Transverse colon (tissue), 3 donors: ENCODE measurements around the gene MMP25.

Experiments used
- CTCF ChIP-seq, 5 experiments: fragments of 200-600 bp in 3 of 5; fragments of 450-650 bp in 2 of 5; sonication (generic) in 3 of 5; IDR thresholded peaks; 1 replicate in 2 of 5; 2 replicates in 3 of 5; pipeline ENCODE4 v1.5.1; 2016 to 2017; ENCODE audit warnings: antibody characterized with exemption in 5 of 5, inconsistent platforms in 3 of 5, mild to moderate bottlenecking in 2 of 5, moderate library complexity in 1 of 5
- POLR2A ChIP-seq: fragments of 450-650 bp; IDR thresholded peaks from one replicate; pipeline ENCODE4 v1.6.1; 2016; ENCODE audit warnings: antibody characterized with exemption, mild to moderate bottlenecking, moderate library complexity

- TF ChIP-seq CTCF (IDR thresholded peaks at IDR 0.05) (no peak), POLR2A (no peak)
These were observed 39.7 kb downstream of the MMP25 start for GRCh38 chr16:3085868-3086595.
